ENCODE results near the gene KNTC1.

DNA sequence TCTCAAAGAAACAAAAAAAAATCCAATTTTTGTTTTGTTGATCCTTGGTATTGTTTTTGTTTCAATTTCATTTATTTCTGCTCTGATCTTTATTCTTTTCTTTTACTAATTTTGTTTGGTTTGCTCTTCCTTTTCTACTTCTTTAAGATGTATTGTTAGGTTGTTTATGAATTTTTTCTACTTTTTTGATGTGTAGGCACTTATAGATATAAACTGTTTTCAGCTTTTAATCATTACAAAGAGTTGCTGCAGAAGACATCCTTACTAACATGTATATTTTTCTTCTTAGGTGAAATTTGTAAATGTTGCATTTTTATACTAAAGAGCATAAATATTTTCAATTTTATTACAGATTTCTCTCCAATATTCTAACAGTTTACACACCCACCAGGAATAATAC, 69.8 kb downstream of the KNTC1 start:
- no peak for TF ChIP-seq CTCF (IDR thresholded peaks at IDR 0.05; ENCODE audit: low read length)
- TF ChIP-seq EZH2 (IDR thresholded peaks at IDR 0.05; ENCODE audit: borderline replicate concordance, low read length), result no peak

Measured in OCI-LY1 (cell line).